Measurements from ENCODE around the gene MNAT1.

MNAT1 gene

GRCh38 chr14:60734465-60735242 is at the start of gene MNAT1:
TSS of gene MNAT1 (plus strand) at chr14:60734761. CDS start at chr14:60734863, 102 bp downstream.
- Histone ChIP-seq H3K27me3 (ENCODE audit: control insufficient read depth, low read length) (no peaks in the 10 kb centered on the region), H3K79me2 (ENCODE audit: control insufficient read depth, low read length) (peaks cover 51% of the 10 kb centered on the region), H3K36me3 (ENCODE audit: control insufficient read depth, low read length) (peaks cover 4% of the 10 kb centered on the region; the same call in 1 of the 2 replicates), H4K20me1 (ENCODE audit: control insufficient read depth, insufficient read depth, low read depth, low read length) (no peaks in the 10 kb centered on the region), H3K9me2 (replicated peaks; ENCODE audit: control insufficient read depth, low read length) (no peaks in the 10 kb centered on the region), H3K4me1 (ENCODE audit: control insufficient read depth, low read length) (peaks cover 15% of the 10 kb centered on the region), H3K27ac (ENCODE audit: low read depth, low read length) (no peak within 1 kb of the TSS), H3F3A (ENCODE audit: control insufficient read depth, insufficient read depth) (no peaks in the 10 kb centered on the region), H3K4me3 (ENCODE audit: low read length) (peak within 1 kb of the TSS; percentile 88), H3K4me2 (ENCODE audit: low read length) (peak within 1 kb of the TSS; percentile 70), H3K9me3 (ENCODE audit: control insufficient read depth, insufficient read depth, low read length) (no peaks in the 10 kb centered on the region)
- TF ChIP-seq EZH2phosphoT487 (IDR thresholded peaks at IDR 0.05; ENCODE audit: borderline replicate concordance, low read length) (no peak), CTCF (IDR thresholded peaks at IDR 0.05; ENCODE audit: low read depth, low read length, poor library complexity, severe bottlenecking) (no peak)

GRCh38 chr14:60686865-60687264 is 47.7 kb upstream of the MNAT1 start:
- no peaks in the 10 kb centered on the region for H3K36me3 ChIP-seq (ENCODE audit: control insufficient read depth, low read length)
- H3K79me2 ChIP-seq (ENCODE audit: control insufficient read depth, low read length) = no peaks in the 10 kb centered on the region
- H3K27ac ChIP-seq (ENCODE audit: low read depth, low read length) = no peak overlapping the region
- H3K4me2 ChIP-seq (ENCODE audit: low read length) = no peak overlapping the region
- H3K27me3 ChIP-seq (ENCODE audit: control insufficient read depth, low read length) = no peaks in the 10 kb centered on the region
- TF ChIP-seq CTCF (IDR thresholded peaks at IDR 0.05; ENCODE audit: low read depth, low read length, poor library complexity, severe bottlenecking) (no peak), EZH2phosphoT487 (IDR thresholded peaks at IDR 0.05; ENCODE audit: borderline replicate concordance, low read length) (no peak)
- H3F3A ChIP-seq (ENCODE audit: control insufficient read depth, insufficient read depth) = no peaks in the 10 kb centered on the region
- H3K4me3 ChIP-seq (ENCODE audit: low read length) = no peak overlapping the region
- no peaks in the 10 kb centered on the region for H3K9me2 ChIP-seq (replicated peaks; ENCODE audit: control insufficient read depth, low read length)
- H3K9me3 ChIP-seq (ENCODE audit: control insufficient read depth, insufficient read depth, low read length) = no peaks in the 10 kb centered on the region
- no peaks in the 10 kb centered on the region for H4K20me1 ChIP-seq (ENCODE audit: control insufficient read depth, insufficient read depth, low read depth, low read length)
- H3K4me1 ChIP-seq (ENCODE audit: control insufficient read depth, low read length) = no peaks in the 10 kb centered on the region

GRCh38 chr14:60691383-60692113 is 43.0 kb upstream of the MNAT1 start:
- no peaks in the 10 kb centered on the region for H3K9me3 ChIP-seq (ENCODE audit: control insufficient read depth, insufficient read depth, low read length)
- no peaks in the 10 kb centered on the region for H4K20me1 ChIP-seq (ENCODE audit: control insufficient read depth, insufficient read depth, low read depth, low read length)
- H3K4me1 ChIP-seq (ENCODE audit: control insufficient read depth, low read length) = no peaks in the 10 kb centered on the region
- H3K4me3 ChIP-seq (ENCODE audit: low read length) = no peak overlapping the region
- no peaks in the 10 kb centered on the region; the same call in 1 of the 2 replicates for H3K27me3 ChIP-seq (ENCODE audit: control insufficient read depth, low read length)
- no peak overlapping the region for H3K4me2 ChIP-seq (ENCODE audit: low read length)
- H3K9me2 ChIP-seq (replicated peaks; ENCODE audit: control insufficient read depth, low read length) = no peaks in the 10 kb centered on the region
- TF ChIP-seq CTCF (IDR thresholded peaks at IDR 0.05; ENCODE audit: low read depth, low read length, poor library complexity, severe bottlenecking) (no peak), EZH2phosphoT487 (IDR thresholded peaks at IDR 0.05; ENCODE audit: borderline replicate concordance, low read length) (no peak)
- H3K79me2 ChIP-seq (ENCODE audit: control insufficient read depth, low read length) = no peaks in the 10 kb centered on the region
- H3K27ac ChIP-seq (ENCODE audit: low read depth, low read length) = no peak overlapping the region
- no peaks in the 10 kb centered on the region for H3F3A ChIP-seq (ENCODE audit: control insufficient read depth, insufficient read depth)
- no peaks in the 10 kb centered on the region for H3K36me3 ChIP-seq (ENCODE audit: control insufficient read depth, low read length)
